Mucosa of gallbladder (tissue), 1 donor: Measurements from ENCODE around the gene CXADR. TPM values are rescaled to one million over a fixed set of nuclear protein-coding genes. Genes with fewer than 3 reads are reported as not detected.

ENCODE experiments used
- DNase-seq: peaks from one replicate; pipeline ENCODE4 v3.0.0-alpha.2; 2020; ENCODE audit warnings: low spot score
- total RNA-seq: library from RNA; stranded (reverse); gene quantifications from one replicate; pipeline ENCODE4 v1.2.1, GENCODE V29; 2021
- donor health status: DM: no; HTN: no; CAD: no.

CXADR gene
- total RNA-seq, 1 donor from 2014 or later, result 151 TPM

GRCh38 chr21:17597680-17598079, 84.8 kb downstream of the CXADR start:
- DNase-seq, result no peak

GRCh38 chr21:17598437-17598836, 85.6 kb downstream of the CXADR start:
- no peak for DNase-seq

- DNase-seq, result no peak
Measured at GRCh38 chr21:17602874-17603273, 90.0 kb downstream of the CXADR start.

GRCh38 chr21:17607684-17608083, 94.8 kb downstream of the CXADR start:
- no peak for DNase-seq

GRCh38 chr21:17609681-17610080, 96.8 kb downstream of the CXADR start:
- DNase-seq, result no peak

GRCh38 chr21:17610911-17611310, 98.1 kb downstream of the CXADR start:
- DNase-seq, result no peak

- DNase-seq, result peak; percentile 84
Measured at GRCh38 chr21:17611414-17612022, 98.7 kb downstream of the CXADR start.

GRCh38 chr21:17612023-17612564, 99.3 kb downstream of the CXADR start:
- DNase-seq, result peak; percentile 34

GRCh38 chr21:17612565-17613241, 99.9 kb downstream of the CXADR start, which contains the start of gene BTG3:
TSS of gene BTG3 (minus strand) at chr21:17612901. CDS start at chr21:17609144, 3,757 bp downstream.
- DNase-seq, result peak; percentile 83

- peak; percentile 26 for DNase-seq
Measured at GRCh38 chr21:17613242-17613676, 100.4 kb downstream of the CXADR start.

- no peak for DNase-seq
Measured at GRCh38 chr21:17616831-17617230, 104.0 kb downstream of the CXADR start.

- no peak for DNase-seq
Measured at GRCh38 chr21:17622018-17622417, 109.2 kb downstream of the CXADR start.

- no peak for DNase-seq
Measured at GRCh38 chr21:17631195-17631594, 118.4 kb downstream of the CXADR start.

GRCh38 chr21:17636711-17637110, 123.9 kb downstream of the CXADR start:
- no peak for DNase-seq

GRCh38 chr21:17640821-17641220, 128.0 kb downstream of the CXADR start:
- no peak for DNase-seq

Other genes starting within 250 kb of the CXADR start
- gene BTG3, start 99.9 kb downstream of the CXADR start, total RNA-seq, result 15.5 TPM